Dermis microvascular lymphatic vessel endothelial cell (primary cell): Measurements from ENCODE around the gene ALDOB. TPM values are rescaled to one million over a fixed set of nuclear protein-coding genes. Genes with fewer than 3 reads are reported as not detected.
A peak's percentile ranks its signal among the peaks of the same experiment; 100 is the strongest.
"Not testable (repeated sequence)": the region's sequence is repeated elsewhere in the genome, so short reads cannot be mapped to it uniquely, and the experiment has no call there.

ENCODE experiments used
- DNase-seq, 2 donors: peaks; one replicate each; pipeline versions ENCODE4 v3.0.0 to v3.0.0-alpha.2; 2010; ENCODE audit warnings: low read depth in 2 of 2
- total RNA-seq: library from RNA; depleted of rRNA; stranded (reverse); fragments of >200 nt; gene quantifications from 2 replicates; pipeline ENCODE4 v1.2.1, GENCODE V29; 2014

Gene ALDOB
- total RNA-seq, 1 donor from 2014 or later = 0.13 TPM

- DNase-seq = no peak
Observed at GRCh38 chr9:101388507-101388993, 47.0 kb downstream of the ALDOB start.

GRCh38 chr9:101387871-101388506 is 47.6 kb downstream of the ALDOB start:
- DNase-seq = peak; percentile 31 to 54

GRCh38 chr9:101384873-101385536 is 50.6 kb downstream of the ALDOB start, which contains the start of gene BAAT:
Gene BAAT, minus strand, starts transcription at chr9:101385006. Its CDS starts 13,602 bp downstream, at chr9:101371404.
- not testable (repeated sequence) for DNase-seq

- no peak for DNase-seq
Observed at GRCh38 chr9:101383361-101383760, 52.2 kb downstream of the ALDOB start.

- DNase-seq = no peak
Observed at GRCh38 chr9:101381833-101382342, 53.7 kb downstream of the ALDOB start.

- no peak for DNase-seq
Observed at GRCh38 chr9:101381118-101381517, 54.5 kb downstream of the ALDOB start.

- no peak for DNase-seq
Observed at GRCh38 chr9:101380295-101380694, 55.3 kb downstream of the ALDOB start.

- no peak for DNase-seq
Observed at GRCh38 chr9:101376111-101376848, 59.3 kb downstream of the ALDOB start.

GRCh38 chr9:101375546-101375945 is 60.0 kb downstream of the ALDOB start:
- DNase-seq = no peak

GRCh38 chr9:101372327-101373118 is 63.1 kb downstream of the ALDOB start:
- no peak for DNase-seq

GRCh38 chr9:101371813-101372212 is 63.8 kb downstream of the ALDOB start:
- DNase-seq = no peak

Other genes starting within 250 kb of the ALDOB start
- gene BAAT, start 50.8 kb downstream of the ALDOB start, total RNA-seq = under 0.01 TPM in 1 of 2 replicates, not detected in the other
- 12.4 and 14.1 TPM in 2 replicates for gene MRPL50, start 37.2 kb downstream of the ALDOB start, total RNA-seq
- 21.7 and 23.1 TPM in 2 replicates for gene ZNF189, start 36.9 kb downstream of the ALDOB start, total RNA-seq
- 18.8 and 19.4 TPM in 2 replicates for gene RNF20, start 98.1 kb upstream of the ALDOB start, total RNA-seq
- gene PPP3R2, start 159.2 kb upstream of the ALDOB start, total RNA-seq = not detected in 2 replicates